Brain pericyte (primary cell): Measurements from ENCODE around the gene LEMD1.
"Not testable (repeated sequence)": the region's sequence is repeated elsewhere in the genome, so short reads cannot be mapped to it uniquely, and the experiment has no call there.

ENCODE experiments used
- DNase-seq: peaks from one replicate; pipeline ENCODE4 v3.0.0-alpha.2; 2012; ENCODE audit warnings: low read depth, low spot score

The LEMD1 gene

DNA sequence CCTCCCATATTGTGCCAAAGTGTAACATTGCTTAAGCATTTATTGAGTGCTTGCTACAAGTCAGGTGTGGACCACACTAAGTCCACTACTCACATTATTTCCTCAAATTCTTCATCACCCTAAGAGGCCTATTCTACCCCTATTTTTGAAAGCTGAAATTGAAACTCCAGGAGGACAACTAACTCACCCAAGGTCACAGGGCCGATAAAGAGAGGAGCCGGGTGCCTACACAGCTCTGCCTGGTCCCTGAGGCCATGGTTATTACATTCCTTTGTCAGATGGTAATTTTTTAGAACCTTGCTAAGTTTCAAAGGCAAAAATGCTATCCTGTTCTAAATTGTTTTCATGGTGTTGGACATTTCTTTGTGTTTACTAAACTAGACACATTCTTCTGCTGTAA lies 41.0 kb downstream of the LEMD1 start:
- DNase-seq = no peak

- no peak for DNase-seq
Observed at GRCh38 chr1:205379056-205379455, 42.8 kb downstream of the LEMD1 start.

DNA sequence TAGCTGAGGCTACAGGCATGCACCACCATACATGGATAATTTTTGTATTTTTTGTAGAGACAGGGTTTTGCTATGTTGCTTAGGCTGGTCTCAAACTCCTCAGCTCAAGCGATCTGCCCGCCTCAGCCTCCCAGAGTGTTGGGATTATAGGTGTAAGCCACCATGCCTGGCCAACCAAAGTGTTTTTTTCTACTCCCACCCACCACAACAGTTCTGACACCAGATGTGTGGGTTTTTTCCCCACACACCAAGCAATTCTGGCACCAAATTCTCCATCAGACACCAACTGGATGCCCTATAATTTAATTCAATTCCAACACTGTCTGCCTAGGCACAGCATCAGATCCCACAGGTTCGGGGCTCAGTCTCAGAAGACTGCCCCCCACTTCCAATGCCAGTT lies 44.5 kb downstream of the LEMD1 start:
- DNase-seq = no peak

GRCh38 chr1:205376739-205377138 lies 45.1 kb downstream of the LEMD1 start:
- no peak for DNase-seq

DNA sequence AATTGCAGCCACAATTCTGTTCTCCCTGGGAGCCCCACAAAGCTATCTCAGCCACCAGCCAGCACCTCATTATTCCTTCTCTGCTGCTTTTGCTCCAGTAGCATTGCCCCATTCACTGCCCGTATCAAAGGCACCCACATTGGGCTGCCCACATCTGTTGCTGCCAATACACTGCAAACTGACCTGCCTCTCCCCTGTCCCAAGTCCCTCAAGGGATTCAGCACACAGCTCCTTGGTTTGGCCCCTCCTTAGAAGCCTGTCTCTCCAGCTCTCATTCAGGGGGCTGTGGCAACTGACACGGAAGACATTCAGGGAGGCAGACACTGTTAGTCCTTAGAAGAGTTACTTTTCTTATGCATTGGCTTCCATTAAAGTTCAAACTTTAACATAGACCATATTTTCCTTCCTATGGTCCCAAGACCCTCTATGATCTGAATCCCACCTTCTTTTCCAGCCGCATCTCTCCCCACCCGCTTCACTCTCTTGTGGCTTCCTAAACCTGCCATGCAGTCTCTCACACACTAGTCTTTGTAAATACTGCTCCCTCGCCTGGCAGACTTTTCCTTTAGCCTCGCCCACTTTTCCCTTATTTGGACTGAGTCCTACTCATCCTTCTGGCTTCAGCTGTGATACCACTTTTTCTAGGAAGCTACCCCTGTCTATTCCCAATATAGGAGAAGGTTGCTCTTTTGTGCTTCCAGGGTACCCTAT lies 45.9 kb downstream of the LEMD1 start:
- no peak for DNase-seq

DNA sequence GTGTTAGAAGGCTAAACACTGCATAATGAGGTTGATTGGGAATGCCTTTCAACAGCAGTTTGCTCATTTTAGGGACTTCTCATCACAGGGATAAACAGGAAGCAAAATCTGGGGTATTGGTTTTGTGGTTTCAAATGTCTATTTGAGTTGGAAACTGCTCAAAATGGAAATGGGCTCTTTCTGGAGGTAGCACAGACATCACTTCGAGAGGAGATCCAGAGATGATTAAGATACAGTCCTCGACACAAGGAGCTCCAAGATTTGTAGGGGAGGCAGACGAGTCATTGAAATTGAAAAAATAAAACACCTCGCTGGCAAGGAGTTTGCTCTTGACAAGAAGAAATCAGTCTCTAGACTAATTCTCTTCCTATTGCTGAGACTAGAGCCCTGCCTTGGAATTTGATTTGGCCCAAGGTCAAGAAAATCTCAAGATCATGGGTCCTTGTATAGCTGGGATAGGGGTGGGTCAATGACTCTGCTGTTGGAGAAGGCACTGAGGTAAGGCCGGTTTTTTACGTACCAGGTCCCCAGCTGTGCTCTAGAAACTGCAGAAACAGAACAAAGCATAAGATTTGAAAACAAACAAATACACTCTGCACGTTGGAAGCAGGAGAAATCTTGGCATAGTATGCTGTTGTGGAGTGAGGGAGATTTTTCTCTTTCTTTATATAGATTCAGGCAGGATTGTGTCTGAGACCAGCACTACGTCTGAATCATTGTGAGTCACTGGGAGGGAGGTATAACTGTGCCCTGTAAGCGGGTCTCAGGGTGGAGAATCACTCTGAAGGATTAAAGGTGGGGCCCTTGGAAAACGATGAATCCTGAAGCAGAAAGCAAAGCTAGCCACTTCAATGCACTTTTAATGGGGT lies 47.4 kb downstream of the LEMD1 start:
- no peak for DNase-seq

DNA sequence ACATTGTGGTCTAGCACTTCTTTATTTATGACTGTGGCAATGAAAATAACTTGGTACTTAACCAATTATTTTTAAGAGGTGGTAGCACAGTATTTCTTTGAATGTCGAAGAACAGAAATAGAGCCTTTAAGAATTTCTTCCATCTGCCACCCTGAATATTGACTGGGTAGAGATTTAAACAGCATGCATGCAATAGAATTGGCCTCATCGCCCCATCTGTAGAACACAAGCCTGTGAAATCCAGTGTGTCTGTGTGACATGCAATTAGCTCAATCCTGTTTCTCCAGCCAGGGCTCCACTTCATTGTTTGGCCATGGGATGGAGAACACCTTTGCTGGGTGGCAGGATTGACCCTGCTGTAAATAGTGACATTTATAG lies 48.1 kb downstream of the LEMD1 start:
- no peak for DNase-seq

GRCh38 chr1:205373022-205373797 lies 48.6 kb downstream of the LEMD1 start:
- no peak for DNase-seq

- DNase-seq = no peak
Observed at GRCh38 chr1:205371871-205372660, 49.8 kb downstream of the LEMD1 start.

- DNase-seq = no peak
Observed at GRCh38 chr1:205370780-205371179, 51.1 kb downstream of the LEMD1 start.

DNA sequence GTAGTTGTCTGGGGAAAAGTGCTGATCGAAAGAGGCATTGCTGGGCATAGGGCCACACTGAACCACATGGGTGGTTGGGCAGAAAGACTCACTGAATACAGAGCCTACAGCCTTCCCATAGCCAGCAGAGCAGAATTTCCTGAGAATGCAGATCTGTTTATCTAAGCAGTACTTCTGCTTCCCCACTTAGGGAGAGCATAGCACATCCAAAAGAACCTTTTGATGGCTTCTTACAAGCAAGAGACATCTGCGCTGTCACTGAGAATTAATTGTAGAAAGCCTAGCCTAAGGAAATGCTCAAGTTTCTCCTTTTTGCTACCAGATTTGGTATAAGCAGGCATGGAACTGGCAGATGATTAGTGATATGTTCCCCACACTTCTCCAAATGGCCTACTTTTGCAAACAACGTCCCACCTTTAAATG lies 52.1 kb downstream of the LEMD1 start:
- DNase-seq = no peak

- DNase-seq = no peak
Observed at GRCh38 chr1:205368478-205368877, 53.4 kb downstream of the LEMD1 start.

DNA sequence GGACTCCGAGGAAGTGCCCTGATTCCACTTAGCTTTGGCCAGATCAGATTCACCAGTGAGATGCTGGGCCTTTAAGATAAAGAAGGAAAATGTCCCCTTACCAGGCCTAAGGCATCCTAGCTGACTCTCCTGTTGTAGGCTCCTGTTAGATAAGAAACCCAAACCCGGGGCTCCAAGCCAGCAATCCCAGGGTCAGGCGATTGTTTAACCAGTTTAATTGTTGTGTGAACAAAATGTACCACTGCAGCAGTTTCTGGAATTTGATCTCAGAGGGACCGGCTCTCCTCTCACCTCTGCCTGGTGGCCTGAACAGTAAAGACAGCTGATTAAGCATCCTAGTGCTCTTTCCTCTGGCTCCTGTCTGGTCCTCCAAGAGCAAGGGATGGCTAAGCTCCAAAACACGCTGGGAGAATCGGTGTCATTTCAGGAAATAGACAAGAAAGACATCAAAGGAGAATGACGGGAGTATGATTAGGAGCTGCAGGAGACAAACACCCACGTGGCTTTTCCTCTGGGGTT lies 55.9 kb downstream of the LEMD1 start:
- no peak for DNase-seq

GRCh38 chr1:205365086-205365485 lies 56.8 kb downstream of the LEMD1 start:
- DNase-seq = not testable (repeated sequence)

DNA sequence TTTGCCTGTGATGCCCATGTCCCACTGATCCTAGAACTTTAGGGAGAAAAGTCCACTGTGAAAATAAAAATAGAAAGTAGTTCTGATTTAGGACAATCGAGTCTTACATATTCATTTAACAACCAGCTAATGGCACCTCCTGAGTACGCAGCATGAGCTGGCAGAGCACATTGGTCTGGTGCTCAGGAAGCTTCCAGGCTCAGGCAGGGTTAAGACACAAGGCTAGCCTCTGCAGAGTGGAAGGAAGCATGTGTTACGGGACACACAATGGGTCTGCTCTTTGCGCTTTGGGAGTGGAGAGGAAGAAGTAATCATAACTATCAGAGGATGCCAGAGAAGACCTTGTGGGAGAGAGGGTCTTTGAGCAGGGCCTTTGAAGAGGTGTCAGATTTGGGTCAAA lies 61.0 kb downstream of the LEMD1 start:
- no peak for DNase-seq

DNA sequence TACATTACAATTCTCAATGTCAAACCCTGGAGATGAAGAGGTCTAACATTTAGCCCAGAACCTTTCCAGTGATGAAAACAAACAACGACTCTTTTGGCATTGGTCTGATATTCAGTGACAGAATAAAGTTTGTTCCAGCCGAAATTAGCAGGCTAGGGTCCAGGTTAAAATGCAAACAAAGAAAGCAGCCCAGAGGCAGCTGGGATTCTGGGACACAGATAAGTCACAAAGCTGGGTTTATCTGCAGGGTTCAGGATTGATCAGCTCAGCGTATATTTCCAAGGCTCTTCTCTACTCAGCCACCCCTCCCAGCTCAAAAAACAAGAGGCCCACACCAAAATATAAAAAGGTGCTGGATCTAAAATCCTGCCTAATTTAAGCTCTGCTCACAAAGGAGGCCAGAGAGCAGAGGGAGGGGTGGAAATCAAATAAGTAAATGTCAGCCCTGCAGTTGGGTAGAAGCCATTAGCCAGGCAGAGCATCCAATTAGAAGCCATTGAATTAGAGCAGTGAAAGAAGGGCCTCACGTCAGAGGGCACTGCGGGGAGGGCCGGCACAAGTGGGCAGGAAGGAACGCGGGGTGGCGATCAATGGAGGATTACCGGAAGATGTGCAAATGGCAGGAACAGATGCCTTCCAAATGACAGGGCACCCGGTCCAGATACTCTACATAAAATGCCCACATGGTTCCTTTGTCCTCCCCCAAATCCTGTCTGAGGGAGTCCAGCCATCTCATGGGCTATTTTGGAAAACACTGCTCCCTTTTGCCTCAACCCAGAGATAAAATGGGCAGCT lies 61.9 kb downstream of the LEMD1 start:
- no peak for DNase-seq

- no peak for DNase-seq
Observed at GRCh38 chr1:205358579-205358978, 63.3 kb downstream of the LEMD1 start.

GRCh38 chr1:205357567-205357966 lies 64.3 kb downstream of the LEMD1 start:
- no peak for DNase-seq

DNA sequence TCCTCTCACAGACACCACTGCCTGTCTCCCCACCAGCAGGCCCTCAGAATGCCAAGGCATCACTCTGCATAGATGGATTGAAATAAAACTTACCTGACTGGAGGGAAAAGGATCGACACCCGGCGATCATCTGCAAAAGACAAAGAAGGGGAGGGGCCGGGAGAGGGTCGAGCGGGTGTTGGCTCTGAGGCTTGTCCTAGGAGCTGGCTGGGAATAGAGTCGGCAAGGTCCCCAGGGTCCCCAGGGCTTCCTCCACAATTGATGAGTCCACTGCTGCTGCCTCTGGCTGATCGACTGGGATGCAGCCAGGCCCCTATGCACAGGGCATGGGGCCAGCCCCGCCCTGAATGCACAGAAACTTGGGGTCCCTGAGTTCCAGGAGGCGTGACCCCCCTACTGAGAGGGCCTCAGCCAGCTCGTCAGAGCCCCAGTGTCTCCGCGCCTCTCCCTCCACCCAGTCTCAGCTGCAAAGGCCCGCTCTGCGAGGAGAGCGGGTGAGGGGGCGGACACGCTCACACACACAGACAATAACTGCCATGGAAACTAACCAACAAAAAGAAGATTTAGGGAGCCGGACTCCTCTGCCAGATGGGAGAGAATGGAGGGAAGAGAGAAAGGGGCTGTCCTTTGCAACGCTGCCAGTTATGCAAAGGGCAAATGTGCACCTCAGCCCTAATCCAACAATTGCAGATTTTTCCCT lies 65.3 kb downstream of the LEMD1 start, which contains the start of gene KLHDC8A:
KLHDC8A (minus strand) TSS at position 483 of the 700 bp plus-strand sequence. CDS start 13,318 bp downstream, outside the sequence.
- DNase-seq = no peak

DNA sequence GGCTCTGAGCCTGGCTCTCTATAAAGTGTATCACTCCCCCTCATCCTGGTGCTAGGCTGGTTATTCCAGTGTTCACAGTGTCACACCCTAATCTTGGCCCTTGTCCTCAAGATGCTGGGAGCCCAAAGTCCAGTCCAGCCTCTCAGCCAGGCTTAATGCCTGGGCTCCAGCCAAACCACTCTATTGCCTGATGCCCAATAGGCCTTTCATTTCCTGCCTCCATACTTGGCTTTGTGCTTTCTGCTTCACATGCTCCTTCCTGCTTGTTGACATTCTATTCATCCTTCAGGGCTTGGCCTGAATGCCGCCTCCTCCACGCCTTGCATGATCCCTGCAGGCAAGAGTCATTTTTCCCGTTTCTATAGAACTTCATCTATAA lies 66.8 kb downstream of the LEMD1 start:
- DNase-seq = no peak
